H9 (cell line): ENCODE results near the gene AZGP1. TPM values are rescaled to one million over a fixed set of nuclear protein-coding genes. Genes with fewer than 3 reads are reported as not detected.

ENCODE experiments used
- DNase-seq: peaks from one replicate; pipeline ENCODE4 v3.0.0-alpha.2; 2017
- H2AFZ ChIP-seq: one replicate; pipeline ENCODE4 v1.6.1; 2013; ENCODE audit warnings: mild to moderate bottlenecking, low read length, control low read depth, moderate library complexity
- H2AK5ac ChIP-seq: 2 replicates; pipeline ENCODE4 v1.6.1; 2013; ENCODE audit warnings: low read length, control low read depth, mixed read lengths; ENCODE audit not compliant: insufficient read length
- H2BK120ac ChIP-seq: one replicate; pipeline ENCODE4 v1.6.1; 2013; ENCODE audit warnings: low read depth, mild to moderate bottlenecking, low read length, control low read depth, inconsistent platforms; ENCODE audit not compliant: poor library complexity, severe bottlenecking
- H2BK12ac ChIP-seq: 2 replicates; pipeline ENCODE4 v1.6.1; 2013; ENCODE audit warnings: low read length, control low read depth, mixed read lengths, low read depth; ENCODE audit not compliant: insufficient read length
- H2BK15ac ChIP-seq: 2 replicates; pipeline ENCODE4 v1.6.1; 2013; ENCODE audit warnings: low read depth, low read length, control low read depth
- H2BK20ac ChIP-seq: one replicate; pipeline ENCODE4 v1.6.1; 2013; ENCODE audit warnings: low read depth, mild to moderate bottlenecking, low read length, control low read depth, inconsistent platforms; ENCODE audit not compliant: poor library complexity, severe bottlenecking
- H2BK5ac ChIP-seq: 2 replicates; pipeline ENCODE4 v1.6.1; 2013; ENCODE audit warnings: low read length, control low read depth, mixed read lengths; ENCODE audit not compliant: insufficient read length
- H3K14ac ChIP-seq: 2 replicates; pipeline ENCODE4 v1.6.1; 2013; ENCODE audit warnings: low read length, control low read depth; ENCODE audit not compliant: insufficient read depth
- H3K18ac ChIP-seq: 2 replicates; pipeline ENCODE4 v1.6.1; 2013; ENCODE audit warnings: low read depth, mild to moderate bottlenecking, mixed read lengths, low read length, control low read depth; ENCODE audit not compliant: insufficient read length
- H3K23ac ChIP-seq: 2 replicates; pipeline ENCODE4 v1.6.1; 2013; ENCODE audit warnings: low read length, control low read depth, mixed read lengths, low read depth; ENCODE audit not compliant: insufficient read length
- H3K23me2 ChIP-seq: 2 replicates; pipeline ENCODE4 v1.6.1; 2013; ENCODE audit warnings: low read depth, mild to moderate bottlenecking, mixed read lengths, low read length, control low read depth; ENCODE audit not compliant: insufficient read length, poor library complexity, severe bottlenecking
- H3K27ac ChIP-seq: 2 replicates; pipeline ENCODE4 v1.5.1; 2013; ENCODE audit warnings: low read length, control low read depth, mixed read lengths, low read depth; ENCODE audit not compliant: insufficient read length
- H3K27me3 ChIP-seq: 2 replicates; pipeline ENCODE4 v1.6.1; 2013; ENCODE audit warnings: low read length, control low read depth, inconsistent platforms; ENCODE audit not compliant: insufficient read depth
- H3K4ac ChIP-seq: 2 replicates; pipeline ENCODE4 v1.6.1; 2013; ENCODE audit warnings: low read depth, mild to moderate bottlenecking, control low read depth, inconsistent platforms, low read length, moderate library complexity
- H3K4me1 ChIP-seq: 2 replicates; pipeline ENCODE4 v1.6.1; 2013; ENCODE audit warnings: low read length, control low read depth, inconsistent platforms; ENCODE audit not compliant: insufficient read depth
- H3K4me2 ChIP-seq: 2 replicates; pipeline ENCODE4 v1.6.1; 2013; ENCODE audit warnings: low read length, control low read depth, mixed read lengths; ENCODE audit not compliant: insufficient read length, insufficient read depth
- H3K56ac ChIP-seq: 2 replicates; pipeline ENCODE4 v1.6.1; 2013; ENCODE audit warnings: low read depth, mild to moderate bottlenecking, mixed read lengths, low read length, control low read depth; ENCODE audit not compliant: insufficient read length
- H3K79me1 ChIP-seq: 2 replicates; pipeline ENCODE4 v1.6.1; 2013; ENCODE audit warnings: low read depth, mild to moderate bottlenecking, moderate library complexity, low read length, control low read depth, inconsistent platforms; ENCODE audit not compliant: insufficient read depth, poor library complexity, severe bottlenecking
- H3K79me2 ChIP-seq: 2 replicates; pipeline ENCODE4 v1.6.1; 2013; ENCODE audit warnings: low read length, control low read depth, inconsistent platforms; ENCODE audit not compliant: insufficient read depth
- H3K9ac ChIP-seq: 2 replicates; pipeline ENCODE4 v1.6.1; 2013; ENCODE audit warnings: low read length, control low read depth, mixed read lengths; ENCODE audit not compliant: insufficient read length; ENCODE audit errors: extremely low read depth
- H3K9me3 ChIP-seq: one replicate; pipeline ENCODE4 v1.6.1; 2013; ENCODE audit warnings: low read depth, low read length, inconsistent platforms; ENCODE audit not compliant: control insufficient read depth
- H3T11ph ChIP-seq: one replicate; pipeline ENCODE4 v1.6.1; 2013; ENCODE audit warnings: mild to moderate bottlenecking, low read length, control low read depth, inconsistent platforms
- H4K20me1 ChIP-seq: one replicate; pipeline ENCODE4 v1.6.1; 2013; ENCODE audit not compliant: control insufficient read depth, insufficient read length, insufficient read depth
- H4K5ac ChIP-seq: 2 replicates; pipeline ENCODE4 v1.6.1; 2013; ENCODE audit warnings: low read depth, mild to moderate bottlenecking, mixed read lengths, low read length, control low read depth; ENCODE audit not compliant: insufficient read length
- H4K8ac ChIP-seq: replicated peaks from 2 replicates; pipeline ENCODE4 v1.6.1; 2013; ENCODE audit warnings: low read length, control low read depth, mixed read lengths, low read depth; ENCODE audit not compliant: insufficient read length
- H4K91ac ChIP-seq: 2 replicates; pipeline ENCODE4 v1.6.1; 2013; ENCODE audit warnings: low read depth, mild to moderate bottlenecking, moderate library complexity, mixed read lengths, low read length, control low read depth; ENCODE audit not compliant: insufficient read length
- H3K27ac Mint-ChIP-seq, 3 experiments: 2 replicates in 2 of 3; 3 replicates in 1 of 3; pipeline ENCODE4 v1.8.0; 2020 to 2021; ENCODE audit warnings: mixed read lengths in 3 of 3, mild to moderate bottlenecking in 1 of 3, moderate library complexity in 1 of 3
- H3K27me3 Mint-ChIP-seq: 2 replicates; pipeline ENCODE4 v1.8.0; 2021; ENCODE audit warnings: low read depth, mild to moderate bottlenecking, moderate library complexity, mixed read lengths
- H3K36me3 Mint-ChIP-seq, 3 experiments: 2 replicates in 2 of 3; 3 replicates in 1 of 3; pipeline ENCODE4 v1.8.0; 2020 to 2021; ENCODE audit warnings: low read depth in 3 of 3, mixed read lengths in 3 of 3; ENCODE audit not compliant: insufficient read depth in 1 of 3
- H3K4me1 Mint-ChIP-seq, 2 experiments: 2 replicates each; pipeline ENCODE4 v1.8.0; 2020; ENCODE audit warnings: mixed read lengths in 2 of 2
- H3K4me3 Mint-ChIP-seq, 2 experiments: 2 replicates in 1 of 2; 3 replicates in 1 of 2; pipeline ENCODE4 v1.8.0; 2020 to 2021; ENCODE audit warnings: mild to moderate bottlenecking in 2 of 2, mixed read lengths in 2 of 2, moderate library complexity in 1 of 2
- H3K9me3 Mint-ChIP-seq, 2 experiments: 2 replicates in 1 of 2; 3 replicates in 1 of 2; pipeline ENCODE4 v1.8.0; 2020; ENCODE audit warnings: mild to moderate bottlenecking in 2 of 2, mixed read lengths in 2 of 2, moderate library complexity in 1 of 2
- CTCF ChIP-seq: fragments of 200-600 bp; sonication (generic); conservative IDR thresholded peaks from 3 replicates; pipeline ENCODE4 v1.8.0; 2021; ENCODE audit warnings: antibody characterized with exemption, mild to moderate bottlenecking
- WGBS: extraction: QIAGEN DNeasy Blood & Tissue Kit; methylation state at CpG from one replicate; pipeline ENCODE4 v1.1.7; 2013; ENCODE audit warnings: missing lambda C conversion rate, low lambda C conversion rate, mixed read lengths; ENCODE audit not compliant: insufficient read length; ENCODE audit errors: extremely low coverage; 5-methylcytosine and 5-hydroxymethylcytosine counted together
- total RNA-seq: library from RNA; stranded (reverse); gene quantifications from 2 replicates; pipeline ENCODE4 v1.2.1, GENCODE V29; 2021

The AZGP1 gene
- total RNA-seq, 1 experiment from 2014 or later, result not detected

- no peak overlapping the region for H3K4me2 ChIP-seq
- Mint-ChIP-seq H3K27me3 (no peaks in the 10 kb centered on the region), H3K4me1 (peaks cover 0 to 5% of the 10 kb centered on the region in 2 experiments; a peak in 1 of 4 replicates), H3K36me3 (peaks cover 34 to 54% (median 54%) of the 10 kb centered on the region in 3 experiments; a peak in 6 of 7 replicates), H3K4me3 (no peak overlapping the region), H3K9me3 (no peaks in the 10 kb centered on the region), H3K27ac (no peak overlapping the region)
- H3K27me3 ChIP-seq, result no peaks in the 10 kb centered on the region
- no peak overlapping the region for H2AFZ ChIP-seq
- no peaks in the 10 kb centered on the region for H3K4me1 ChIP-seq
- H2BK12ac ChIP-seq, result no peak overlapping the region
- DNase-seq, result no peak
- H3K9me3 ChIP-seq, result no peaks in the 10 kb centered on the region
- peaks cover 9% of the 10 kb centered on the region for H3K79me1 ChIP-seq
- H3K9ac ChIP-seq, result no peak overlapping the region
- no peak overlapping the region for H4K91ac ChIP-seq
- H3K79me2 ChIP-seq, result peaks cover 7% of the 10 kb centered on the region; the same call in 1 of the 2 replicates
- H3K18ac ChIP-seq, result no peak overlapping the region
- H2AK5ac ChIP-seq, result no peak overlapping the region
- H3K23ac ChIP-seq, result no peak overlapping the region
- H2BK15ac ChIP-seq, result no peak overlapping the region
- H2BK120ac ChIP-seq, result no peak overlapping the region
- H3K23me2 ChIP-seq, result no peaks in the 10 kb centered on the region
- H4K20me1 ChIP-seq, result no peaks in the 10 kb centered on the region
- H4K8ac ChIP-seq, result no peak overlapping the region
- no peak overlapping the region for H3K27ac ChIP-seq
- H2BK20ac ChIP-seq, result no peak overlapping the region
- H2BK5ac ChIP-seq, result no peak overlapping the region
- H3K56ac ChIP-seq, result no peak overlapping the region
- H4K5ac ChIP-seq, result no peak overlapping the region
- H3T11ph ChIP-seq, result no peak overlapping the region
- no CpG with 5 or more reads among the region's 5 CpGs for WGBS
- no peak overlapping the region for H3K14ac ChIP-seq
- no peak for TF ChIP-seq CTCF
- no peak overlapping the region for H3K4ac ChIP-seq
These were observed 46.8 kb upstream of the AZGP1 start for GRCh38 chr7:100022621-100023020.
